Mucosa of rectum (tissue), 2 donors: ENCODE measurements around the gene DPP7.

Experiments used
- H3K27ac ChIP-seq, 2 donors: one replicate each; pipeline ENCODE4 v1.7.0; 2013; ENCODE audit warnings: inconsistent platforms in 2 of 2, low read depth in 2 of 2, low read length in 2 of 2
- H3K27me3 ChIP-seq, 2 donors: one replicate each; pipeline ENCODE4 v1.7.0; 2013; ENCODE audit warnings: low read length in 2 of 2; ENCODE audit not compliant: control insufficient read depth in 2 of 2, insufficient read depth in 2 of 2
- H3K36me3 ChIP-seq, 2 donors: one replicate each; pipeline ENCODE4 v1.7.0; 2013; ENCODE audit warnings: low read length in 2 of 2; ENCODE audit not compliant: control insufficient read depth in 2 of 2, insufficient read depth in 2 of 2
- H3K4me1 ChIP-seq, 2 donors: one replicate each; pipeline ENCODE4 v1.7.0; 2013; ENCODE audit warnings: low read length in 2 of 2, mild to moderate bottlenecking in 1 of 2; ENCODE audit not compliant: control insufficient read depth in 2 of 2, insufficient read depth in 2 of 2
- H3K4me3 ChIP-seq, 2 donors: one replicate each; pipeline ENCODE4 v1.7.0; 2013; ENCODE audit warnings: low read length in 2 of 2
- H3K9ac ChIP-seq, 2 donors: one replicate each; pipeline ENCODE4 v1.7.0; 2013; ENCODE audit warnings: low read length in 2 of 2, low read depth in 1 of 2, mild to moderate bottlenecking in 1 of 2
- H3K9me3 ChIP-seq, 2 donors: one replicate each; pipeline ENCODE4 v1.7.0; 2013; ENCODE audit warnings: low read length in 2 of 2; ENCODE audit not compliant: control insufficient read depth in 2 of 2
- donor health status: healthy.
- donor health status: Normal muscosa, but diverticular disease.

The DPP7 gene

GRCh38 chr9:137117269-137117731 lies 2.8 kb upstream of the DPP7 start:
- Histone ChIP-seq H3K9ac (no peak overlapping the region), H3K36me3 (no peaks in the 10 kb centered on the region), H3K4me1 (peaks cover 0 to 4% of the 10 kb centered on the region in 2 donors), H3K27me3 (peaks cover 0 to 6% of the 10 kb centered on the region in 2 donors), H3K27ac (no peak overlapping the region), H3K4me3 (no peak overlapping the region), H3K9me3 (no peaks in the 10 kb centered on the region)

- Histone ChIP-seq H3K27me3 (peaks cover 0 to 6% of the 10 kb centered on the region in 2 donors), H3K9ac (no peak overlapping the region), H3K9me3 (no peaks in the 10 kb centered on the region), H3K36me3 (no peaks in the 10 kb centered on the region), H3K4me1 (peaks cover 0 to 4% of the 10 kb centered on the region in 2 donors), H3K27ac (no peak overlapping the region), H3K4me3 (no peak overlapping the region)
Measured at GRCh38 chr9:137116728-137117127, 2.2 kb upstream of the DPP7 start.

- Histone ChIP-seq H3K4me1 (peaks cover 0 to 4% of the 10 kb centered on the region in 2 donors), H3K9me3 (no peaks in the 10 kb centered on the region), H3K9ac (no peak overlapping the region), H3K4me3 (no peak overlapping the region), H3K36me3 (peaks cover 0 to under 1% of the 10 kb centered on the region in 2 donors), H3K27me3 (peaks cover 0 to 6% of the 10 kb centered on the region in 2 donors), H3K27ac (no peak overlapping the region)
Measured at GRCh38 chr9:137116027-137116507, 1.5 kb upstream of the DPP7 start.

- Histone ChIP-seq H3K36me3 (peaks cover 0 to 5% of the 10 kb centered on the region in 2 donors), H3K4me3 (no peak overlapping the region), H3K4me1 (peaks cover 0 to 4% of the 10 kb centered on the region in 2 donors), H3K27ac (no peak overlapping the region), H3K9ac (no peak overlapping the region), H3K9me3 (no peaks in the 10 kb centered on the region), H3K27me3 (peaks cover 0 to 6% of the 10 kb centered on the region in 2 donors)
Measured at GRCh38 chr9:137115394-137116026, 977 bp upstream of the DPP7 start.

- Histone ChIP-seq H3K4me1 (peaks cover 0 to 4% of the 10 kb centered on the region in 2 donors), H3K4me3 (peak overlapping the region; percentile 48 to 58), H3K36me3 (peaks cover 0 to 10% of the 10 kb centered on the region in 2 donors), H3K27ac (no peak overlapping the region), H3K27me3 (peaks cover 0 to 6% of the 10 kb centered on the region in 2 donors), H3K9me3 (no peaks in the 10 kb centered on the region), H3K9ac (no peak overlapping the region)
Measured at GRCh38 chr9:137114220-137114612, 317 bp downstream of the DPP7 start.

GRCh38 chr9:137113385-137114159 lies 961 bp downstream of the DPP7 start:
- Histone ChIP-seq H3K4me1 (peaks cover 0 to 4% of the 10 kb centered on the region in 2 donors), H3K9me3 (no peaks in the 10 kb centered on the region), H3K36me3 (peaks cover 0 to 12% of the 10 kb centered on the region in 2 donors), H3K4me3 (no peak overlapping the region), H3K27me3 (peaks cover 0 to 6% of the 10 kb centered on the region in 2 donors), H3K9ac (no peak overlapping the region), H3K27ac (no peak overlapping the region)

GRCh38 chr9:137112564-137113384 lies 1.8 kb downstream of the DPP7 start:
- no peak overlapping the region for H3K27ac ChIP-seq
- H3K36me3 ChIP-seq = peaks cover 4 to 13% of the 10 kb centered on the region in 2 donors
- H3K9ac ChIP-seq = no peak overlapping the region
- no peak overlapping the region for H3K4me3 ChIP-seq
- peaks cover 0 to 6% of the 10 kb centered on the region in 2 donors for H3K27me3 ChIP-seq
- H3K9me3 ChIP-seq = no peaks in the 10 kb centered on the region
- H3K4me1 ChIP-seq = peaks cover 0 to 4% of the 10 kb centered on the region in 2 donors

- H3K27ac ChIP-seq = no peak overlapping the region
- H3K4me3 ChIP-seq = no peak overlapping the region
- H3K27me3 ChIP-seq = peaks cover 0 to 3% of the 10 kb centered on the region in 2 donors
- peaks cover 7 to 19% of the 10 kb centered on the region in 2 donors for H3K36me3 ChIP-seq
- no peak overlapping the region for H3K9ac ChIP-seq
- no peaks in the 10 kb centered on the region for H3K9me3 ChIP-seq
- peaks cover 0 to 4% of the 10 kb centered on the region in 2 donors for H3K4me1 ChIP-seq
Measured at GRCh38 chr9:137111788-137112563, 2.6 kb downstream of the DPP7 start.
